SK-N-MC (cell line): ENCODE results near the gene AFP.

Experiments
- DNase-seq: peaks from one replicate; pipeline ENCODE4 v3.0.0-alpha.2; 2011; ENCODE audit warnings: low read depth, low spot score
- H3K27ac ChIP-seq: fragments of 200-600 bp; sonication (generic); 2 replicates; pipeline ENCODE4 v1.5.1; 2016; ENCODE audit warnings: mixed run types
- H3K36me3 ChIP-seq: fragments of 200-600 bp; sonication (generic); 2 replicates; pipeline ENCODE4 v1.6.1; 2017; ENCODE audit warnings: antibody characterized with exemption, low read length, mixed read lengths; ENCODE audit not compliant: insufficient read depth
- H3K4me3 ChIP-seq: fragments of 200-600 bp; sonication (generic); 2 replicates; pipeline ENCODE4 v1.5.1; 2016
- H3K9ac ChIP-seq: fragments of 200-600 bp; sonication (generic); 2 replicates; pipeline ENCODE4 v1.8.0; 2017; ENCODE audit warnings: mixed run types, mixed read lengths; ENCODE audit not compliant: insufficient read length
- H3K9me3 ChIP-seq: fragments of 200-600 bp; sonication (generic); 2 replicates; pipeline ENCODE4 v1.6.1; 2017; ENCODE audit warnings: low read depth, mild to moderate bottlenecking, antibody characterized with exemption, low read length, moderate library complexity, mixed read lengths
- EZH2 ChIP-seq: fragments of 200-600 bp; sonication (generic); IDR thresholded peaks from one replicate; pipeline ENCODE4 v1.6.1; 2017; ENCODE audit warnings: antibody characterized with exemption
- FOXP2 ChIP-seq: optimal IDR thresholded peaks from 2 replicates; pipeline ENCODE3; 2011; ENCODE audit warnings: mild to moderate bottlenecking, moderate library complexity; ENCODE audit not compliant: insufficient read depth; ENCODE audit errors: extremely low read length, control extremely low read depth
- POLR2AphosphoS5 ChIP-seq: IDR thresholded peaks from 2 replicates; pipeline ENCODE4 v1.6.1; 2012; ENCODE audit warnings: mild to moderate bottlenecking, low read depth, low read length, borderline replicate concordance

The AFP gene

GRCh38 chr4:73404042-73404441 is 32.0 kb upstream of the AFP start, which contains the start of gene ALB:
Gene ALB, plus strand, starts transcription at chr4:73404287. Its CDS starts 41 bp downstream, at chr4:73404328.
- TF ChIP-seq FOXP2 (no peak), EZH2 (no peak), POLR2AphosphoS5 (no peak)
- Histone ChIP-seq H3K27ac (no peak within 1 kb of the TSS), H3K9ac (no peak within 1 kb of the TSS), H3K36me3 (no peaks in the 10 kb centered on the region), H3K4me3 (no peak within 1 kb of the TSS), H3K9me3 (no peaks in the 10 kb centered on the region)
- no peak for DNase-seq

GRCh38 chr4:73404457-73404856 is 31.6 kb upstream of the AFP start:
- Histone ChIP-seq H3K27ac (no peak overlapping the region), H3K36me3 (no peaks in the 10 kb centered on the region), H3K4me3 (no peak overlapping the region), H3K9me3 (no peaks in the 10 kb centered on the region), H3K9ac (no peak overlapping the region)
- TF ChIP-seq EZH2 (no peak), FOXP2 (no peak), POLR2AphosphoS5 (no peak)
- DNase-seq, result no peak

GRCh38 chr4:73405138-73405537 is 30.9 kb upstream of the AFP start:
- TF ChIP-seq POLR2AphosphoS5 (no peak), EZH2 (no peak), FOXP2 (no peak)
- DNase-seq, result no peak
- Histone ChIP-seq H3K9me3 (no peaks in the 10 kb centered on the region), H3K36me3 (no peaks in the 10 kb centered on the region), H3K9ac (no peak overlapping the region), H3K4me3 (no peak overlapping the region), H3K27ac (no peak overlapping the region)

- Histone ChIP-seq H3K9me3 (no peaks in the 10 kb centered on the region), H3K4me3 (no peak overlapping the region)
- TF ChIP-seq EZH2, result no peak
- TF ChIP-seq FOXP2, result no peak
- no peak for TF ChIP-seq POLR2AphosphoS5
Measured at GRCh38 chr4:73406548-73406875, 29.5 kb upstream of the AFP start.

GRCh38 chr4:73407227-73407673 is 28.8 kb upstream of the AFP start:
- no peak for DNase-seq
- no peak overlapping the region for H3K27ac ChIP-seq
- no peaks in the 10 kb centered on the region for H3K36me3 ChIP-seq
- no peak overlapping the region for H3K9ac ChIP-seq
- TF ChIP-seq FOXP2, result no peak
- no peak for TF ChIP-seq POLR2AphosphoS5
- TF ChIP-seq EZH2, result no peak
- no peaks in the 10 kb centered on the region for H3K9me3 ChIP-seq
- H3K4me3 ChIP-seq, result no peak overlapping the region

More at GRCh38 chr4:73406548-73406875, 29.5 kb upstream of the AFP start:
- DNase-seq, result no peak
- H3K9ac ChIP-seq, result no peak overlapping the region
- H3K27ac ChIP-seq, result no peak overlapping the region
- no peaks in the 10 kb centered on the region for H3K36me3 ChIP-seq

GRCh38 chr4:73408181-73408867 is 27.7 kb upstream of the AFP start:
- no peak overlapping the region for H3K27ac ChIP-seq
- no peak for TF ChIP-seq FOXP2
- no peak for TF ChIP-seq POLR2AphosphoS5
- no peak for TF ChIP-seq EZH2
- no peak overlapping the region for H3K4me3 ChIP-seq
- H3K9me3 ChIP-seq, result no peaks in the 10 kb centered on the region
- no peak for DNase-seq
- no peaks in the 10 kb centered on the region for H3K36me3 ChIP-seq
- H3K9ac ChIP-seq, result no peak overlapping the region

GRCh38 chr4:73409012-73409862 is 26.8 kb upstream of the AFP start:
- Histone ChIP-seq H3K9me3 (no peaks in the 10 kb centered on the region), H3K36me3 (no peaks in the 10 kb centered on the region), H3K9ac (no peak overlapping the region), H3K4me3 (no peak overlapping the region), H3K27ac (no peak overlapping the region)
- no peak for DNase-seq
- TF ChIP-seq EZH2, result no peak
- no peak for TF ChIP-seq FOXP2
- TF ChIP-seq POLR2AphosphoS5, result no peak

- TF ChIP-seq FOXP2 (no peak), POLR2AphosphoS5 (no peak), EZH2 (no peak)
- DNase-seq, result no peak
- Histone ChIP-seq H3K27ac (no peak overlapping the region), H3K36me3 (no peaks in the 10 kb centered on the region), H3K9ac (no peak overlapping the region), H3K4me3 (no peak overlapping the region), H3K9me3 (no peaks in the 10 kb centered on the region)
Measured at GRCh38 chr4:73409978-73410548, 26.0 kb upstream of the AFP start.
